ENCODE data around the gene VTI1A. TPM values are rescaled to one million over a fixed set of nuclear protein-coding genes. Genes with fewer than 3 reads are reported as not detected.

The VTI1A gene
- polyA plus RNA-seq, 1 experiment: 20.4 TPM

DNA sequence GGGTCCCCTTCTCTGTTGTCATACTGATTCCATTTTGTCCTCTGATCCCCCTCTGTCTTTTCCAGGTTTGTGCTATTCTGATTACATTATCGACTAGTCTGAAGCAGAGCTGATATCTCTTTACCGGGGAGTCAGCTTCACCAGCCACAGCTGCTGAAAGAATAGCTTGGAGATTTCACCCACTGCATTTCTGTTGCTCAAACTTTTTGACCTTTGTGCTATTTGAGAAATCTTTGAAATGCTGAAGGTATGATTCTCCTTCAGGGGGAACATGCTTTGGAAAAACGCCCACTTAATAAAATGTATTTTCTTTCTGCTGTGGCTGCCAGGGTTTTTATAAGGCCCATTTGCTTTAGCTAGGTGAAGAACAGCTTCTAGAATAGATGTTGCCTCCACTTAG lies 305.3 kb downstream of the VTI1A start:
- Histone ChIP-seq H3K4me3 (ENCODE audit: low read depth, low read length) (no peak overlapping the region), H3K9me3 (ENCODE audit: control insufficient read depth, insufficient read depth, low read length) (no peaks in the 10 kb centered on the region), H3K27ac (ENCODE audit: low read depth, low read length) (no peak overlapping the region), H3K27me3 (ENCODE audit: control insufficient read depth, insufficient read depth, low read length) (no peaks in the 10 kb centered on the region)
- TF ChIP-seq, protein P1, sequence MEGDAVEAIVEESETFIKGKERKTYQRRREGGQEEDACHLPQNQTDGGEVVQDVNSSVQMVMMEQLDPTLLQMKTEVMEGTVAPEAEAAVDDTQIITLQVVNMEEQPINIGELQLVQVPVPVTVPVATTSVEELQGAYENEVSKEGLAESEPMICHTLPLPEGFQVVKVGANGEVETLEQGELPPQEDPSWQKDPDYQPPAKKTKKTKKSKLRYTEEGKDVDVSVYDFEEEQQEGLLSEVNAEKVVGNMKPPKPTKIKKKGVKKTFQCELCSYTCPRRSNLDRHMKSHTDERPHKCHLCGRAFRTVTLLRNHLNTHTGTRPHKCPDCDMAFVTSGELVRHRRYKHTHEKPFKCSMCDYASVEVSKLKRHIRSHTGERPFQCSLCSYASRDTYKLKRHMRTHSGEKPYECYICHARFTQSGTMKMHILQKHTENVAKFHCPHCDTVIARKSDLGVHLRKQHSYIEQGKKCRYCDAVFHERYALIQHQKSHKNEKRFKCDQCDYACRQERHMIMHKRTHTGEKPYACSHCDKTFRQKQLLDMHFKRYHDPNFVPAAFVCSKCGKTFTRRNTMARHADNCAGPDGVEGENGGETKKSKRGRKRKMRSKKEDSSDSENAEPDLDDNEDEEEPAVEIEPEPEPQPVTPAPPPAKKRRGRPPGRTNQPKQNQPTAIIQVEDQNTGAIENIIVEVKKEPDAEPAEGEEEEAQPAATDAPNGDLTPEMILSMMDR (IDR thresholded peaks at IDR 0.05; ENCODE audit: low read depth, low read length): no peak
- DNase-seq (ENCODE audit: low read depth, low spot score): no peak
- ChIA-PET POLR2A (interaction anchor here (0.9 kb wide), 1 partner anchor 197 kb away, joined by 8 read pairs; no protein-coding TSS in a partner anchor), CTCF (interaction anchor here (0.8 to 3.0 kb wide), 5 partner anchors 9 to 633 kb away, joined by 3 to 10 read pairs (median 4); no protein-coding TSS in a partner anchor)

DNA sequence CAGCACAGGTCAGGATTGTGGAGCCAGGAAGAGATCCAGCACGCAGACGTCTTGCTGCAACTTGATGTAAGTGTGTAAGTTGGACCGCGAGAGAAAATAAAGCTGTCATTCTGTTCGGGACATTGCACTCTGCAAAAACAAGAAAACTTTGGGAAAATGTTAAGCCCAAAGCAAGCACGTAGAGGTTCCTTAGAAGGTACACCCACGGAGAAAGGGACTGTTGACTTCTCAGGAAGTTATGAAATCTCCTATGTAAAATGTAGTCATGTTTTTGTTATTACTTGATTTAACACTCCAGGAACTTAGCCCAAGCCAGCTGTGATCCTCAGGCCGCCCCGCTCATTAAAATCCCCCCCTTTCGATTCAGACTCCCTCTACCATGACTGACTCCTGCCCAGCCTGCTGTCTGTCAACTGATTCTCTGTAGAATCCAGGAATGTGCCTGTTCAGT lies 307.0 kb downstream of the VTI1A start:
- Histone ChIP-seq H3K9me3 (ENCODE audit: control insufficient read depth, insufficient read depth, low read length) (no peaks in the 10 kb centered on the region), H3K27ac (ENCODE audit: low read depth, low read length) (peak overlapping the region; percentile 52), H3K27me3 (ENCODE audit: control insufficient read depth, insufficient read depth, low read length) (no peaks in the 10 kb centered on the region), H3K4me3 (ENCODE audit: low read depth, low read length) (no peak overlapping the region)
- TF ChIP-seq, protein P1 (IDR thresholded peaks at IDR 0.05; ENCODE audit: low read depth, low read length): no peak
- no peak for DNase-seq (ENCODE audit: low read depth, low spot score)
- ChIA-PET POLR2A (no interaction called here), CTCF (interaction anchor here (1.5 to 3.0 kb wide), 2 partner anchors 8 to 33 kb away, joined by 4 to 10 read pairs; no protein-coding TSS in a partner anchor)

DNA sequence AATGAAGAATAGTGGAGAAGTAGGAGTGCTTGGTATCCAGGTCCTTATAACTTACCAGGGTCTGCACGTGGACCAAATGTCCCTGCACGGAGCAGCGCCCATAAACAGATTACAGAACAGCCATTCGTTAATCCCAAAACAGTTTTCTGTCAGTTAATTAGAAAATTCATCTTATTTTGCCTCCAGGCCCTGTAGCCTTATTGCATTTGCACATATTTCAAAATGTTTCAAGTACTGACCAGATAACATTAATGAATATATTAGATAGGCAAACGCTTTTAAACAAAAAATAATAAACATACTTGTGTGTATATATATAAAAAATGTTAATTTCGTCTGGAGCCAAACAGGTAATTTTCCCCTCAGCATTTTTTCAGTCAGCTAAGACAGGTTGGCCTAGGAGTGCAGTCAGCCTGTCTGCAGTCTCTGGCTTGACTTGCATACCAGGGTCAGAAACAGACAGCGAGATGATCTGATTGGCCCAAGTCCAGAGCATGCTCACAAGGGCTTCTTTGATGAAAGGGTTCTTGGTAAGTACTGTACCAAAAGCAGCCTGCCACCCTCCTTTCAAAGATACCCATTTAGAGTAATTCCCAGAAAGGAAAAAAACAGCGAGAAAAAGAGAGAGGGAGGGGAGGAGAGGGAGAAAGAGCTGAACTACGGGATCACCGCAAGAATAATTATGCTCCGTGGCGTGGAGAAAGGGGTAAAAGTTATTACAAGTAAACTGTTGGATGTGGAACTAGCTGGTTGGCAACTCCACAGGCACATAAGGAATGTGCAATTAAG lies 308.6 kb downstream of the VTI1A start:
- no peak overlapping the region for H3K4me3 ChIP-seq (ENCODE audit: low read depth, low read length)
- H3K27me3 ChIP-seq (ENCODE audit: control insufficient read depth, insufficient read depth, low read length): no peaks in the 10 kb centered on the region
- DNase-seq (ENCODE audit: low read depth, low spot score): no peak
- ChIA-PET CTCF (no interaction called here), POLR2A (no interaction called here)
- H3K9me3 ChIP-seq (ENCODE audit: control insufficient read depth, insufficient read depth, low read length): no peaks in the 10 kb centered on the region
- TF ChIP-seq, protein P1 (IDR thresholded peaks at IDR 0.05; ENCODE audit: low read depth, low read length): no peak
- no peak overlapping the region for H3K27ac ChIP-seq (ENCODE audit: low read depth, low read length)

DNA sequence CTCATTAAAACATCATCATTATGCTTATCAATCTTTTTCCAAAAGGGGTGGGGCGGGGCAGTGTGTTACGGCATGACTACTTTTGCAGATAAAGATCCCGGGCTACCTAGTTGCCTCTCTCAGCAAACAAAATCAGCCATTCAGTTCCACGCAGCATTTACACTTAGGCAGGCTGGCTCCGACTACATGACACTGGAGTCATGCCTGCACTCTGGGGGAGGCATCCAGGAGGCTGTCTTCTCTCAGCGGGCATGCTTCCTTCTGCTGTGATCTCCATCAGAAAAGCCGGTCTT lies 309.2 kb downstream of the VTI1A start:
- POLR2A ChIA-PET: no interaction called here
- Histone ChIP-seq H3K27ac (ENCODE audit: low read depth, low read length) (no peak overlapping the region), H3K9me3 (ENCODE audit: control insufficient read depth, insufficient read depth, low read length) (no peaks in the 10 kb centered on the region), H3K27me3 (ENCODE audit: control insufficient read depth, insufficient read depth, low read length) (no peaks in the 10 kb centered on the region), H3K4me3 (ENCODE audit: low read depth, low read length) (no peak overlapping the region)
- CTCF ChIA-PET: interaction anchor here (0.7 kb wide), 1 partner anchor 629 kb away, joined by 3 read pairs; no protein-coding TSS in a partner anchor
- TF ChIP-seq, protein P1 (IDR thresholded peaks at IDR 0.05; ENCODE audit: low read depth, low read length): no peak
- DNase-seq (ENCODE audit: low read depth, low spot score): no peak

DNA sequence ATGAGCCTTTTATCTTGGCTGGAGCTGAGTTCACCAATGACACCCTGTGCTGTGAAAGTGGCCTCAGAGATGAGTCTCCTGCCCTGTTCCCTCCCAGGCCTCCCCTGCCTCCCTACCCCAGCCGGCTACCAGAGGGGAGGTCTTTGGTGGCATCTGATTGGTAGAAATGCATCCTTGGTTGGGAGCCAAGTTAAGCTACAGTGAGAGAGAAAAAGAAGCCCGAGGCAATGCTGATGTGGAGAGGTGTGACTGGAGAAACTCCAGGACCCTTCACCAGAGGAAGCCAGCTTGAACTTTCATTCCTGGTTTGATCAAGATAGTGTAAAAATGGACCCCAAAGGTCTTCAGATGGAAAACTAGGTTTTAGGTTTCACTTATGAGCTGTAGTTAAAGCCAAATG lies 311.9 kb downstream of the VTI1A start:
- CTCF ChIA-PET: no interaction called here
- DNase-seq (ENCODE audit: low read depth, low spot score): no peak
- TF ChIP-seq, protein P1 (IDR thresholded peaks at IDR 0.05; ENCODE audit: low read depth, low read length): no peak
- Histone ChIP-seq H3K27ac (ENCODE audit: low read depth, low read length) (no peak overlapping the region), H3K4me3 (ENCODE audit: low read depth, low read length) (no peak overlapping the region), H3K27me3 (ENCODE audit: control insufficient read depth, insufficient read depth, low read length) (no peaks in the 10 kb centered on the region), H3K9me3 (ENCODE audit: control insufficient read depth, insufficient read depth, low read length) (no peaks in the 10 kb centered on the region)
- POLR2A ChIA-PET: no interaction called here
